GM18526 (cell line): ENCODE measurements around the gene ELFN2.

Experiments
- POLR2A ChIP-seq: IDR thresholded peaks from 3 replicates; pipeline ENCODE4 v1.6.1; 2011; ENCODE audit not compliant: insufficient read length; ENCODE audit errors: extremely low read depth

ELFN2 gene

DNA sequence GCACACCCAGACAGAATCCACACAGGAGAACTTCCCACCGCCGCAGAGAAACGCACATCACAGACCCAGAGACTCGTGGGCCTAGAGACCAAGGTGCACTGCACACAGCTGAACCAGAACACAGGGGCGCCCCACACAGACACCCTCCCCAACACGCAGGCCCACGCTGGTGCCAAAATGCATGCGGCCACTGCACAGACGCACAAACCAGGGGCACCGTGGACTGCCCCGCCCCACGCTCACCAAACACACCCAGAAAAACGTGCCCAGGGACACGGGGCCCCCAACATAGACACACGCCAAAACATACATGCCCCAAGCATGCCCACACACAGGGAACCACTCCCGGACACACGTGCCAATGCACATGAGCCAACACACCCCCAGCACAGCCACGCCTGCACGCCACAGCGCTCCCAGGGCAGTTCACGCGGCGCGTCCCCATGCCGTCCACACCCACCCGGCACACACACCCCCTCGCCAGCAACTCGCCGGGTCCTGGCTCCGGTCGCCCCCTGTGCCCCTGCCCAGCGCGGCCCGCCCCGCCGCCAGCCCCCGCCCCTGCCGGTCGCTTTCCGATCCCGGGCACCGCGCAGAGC is 7.8 kb downstream of the ELFN2 start:
- TF ChIP-seq POLR2A: no peak

DNA sequence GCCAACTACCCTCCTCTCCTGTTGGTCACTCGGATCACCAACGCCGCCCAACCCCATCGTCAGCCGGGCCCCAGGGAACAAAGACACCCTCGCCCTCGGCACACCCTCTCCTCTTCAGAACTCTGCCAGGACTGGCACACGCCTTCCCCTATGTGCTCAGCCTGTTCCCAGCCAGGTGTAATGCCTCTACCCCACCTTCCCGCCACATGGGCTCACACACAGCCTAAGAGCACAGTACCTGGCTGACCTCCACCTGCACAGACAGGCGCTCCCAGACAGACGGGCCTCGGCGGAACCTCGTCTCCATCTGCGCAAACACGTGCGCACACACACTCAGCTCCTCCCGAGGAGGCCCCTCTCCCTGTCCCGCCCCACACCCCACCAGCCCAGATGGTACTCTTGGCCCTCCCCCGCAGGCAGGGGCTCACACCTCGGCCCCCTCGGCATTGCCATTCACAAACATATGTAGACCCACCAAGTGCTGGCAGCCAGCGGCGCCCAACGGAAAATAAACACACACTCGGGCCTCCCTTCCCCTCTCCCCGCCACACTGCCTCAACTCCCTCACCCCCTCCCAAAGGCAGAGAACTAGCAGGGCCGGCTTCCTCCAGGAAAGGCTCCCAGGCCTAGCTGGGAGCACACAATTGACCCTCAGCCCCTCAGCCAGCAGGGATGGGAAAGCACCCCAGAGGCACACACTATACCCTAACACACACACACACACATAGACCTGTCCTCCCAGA is 8.5 kb downstream of the ELFN2 start:
- TF ChIP-seq POLR2A: no peak

DNA sequence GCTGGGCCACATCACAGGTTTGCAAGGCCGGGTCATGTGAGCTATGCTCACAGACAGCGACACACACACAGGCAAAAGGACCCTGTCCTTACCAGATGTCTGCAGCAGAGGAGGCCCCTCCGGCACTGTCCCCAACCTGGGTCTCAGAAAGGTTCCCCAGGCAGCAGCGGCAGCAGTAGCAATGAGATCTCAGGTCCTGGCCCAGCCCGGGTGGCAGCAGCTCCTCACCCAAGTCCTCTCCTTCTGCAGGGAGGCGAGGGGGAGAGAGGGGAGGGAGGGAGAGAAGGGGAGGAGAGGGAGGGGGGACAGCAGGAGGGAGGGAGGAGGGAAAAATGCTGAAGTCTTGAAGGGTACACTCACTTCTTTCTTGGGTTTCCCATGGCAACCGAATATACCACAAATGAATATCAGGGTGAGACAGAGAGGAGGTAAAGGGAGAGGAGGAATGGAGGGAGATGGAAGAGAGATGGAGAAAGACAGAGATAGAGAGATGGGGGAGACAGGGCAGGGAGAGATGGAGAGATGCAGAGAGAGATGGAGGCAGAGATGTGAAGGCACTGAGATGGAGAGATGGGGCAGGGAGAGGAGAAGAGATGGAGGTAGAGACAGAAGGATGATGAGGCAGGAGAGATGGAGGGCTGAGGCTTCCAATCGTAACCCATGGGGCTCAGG is 9.5 kb downstream of the ELFN2 start:
- no peak for TF ChIP-seq POLR2A

DNA sequence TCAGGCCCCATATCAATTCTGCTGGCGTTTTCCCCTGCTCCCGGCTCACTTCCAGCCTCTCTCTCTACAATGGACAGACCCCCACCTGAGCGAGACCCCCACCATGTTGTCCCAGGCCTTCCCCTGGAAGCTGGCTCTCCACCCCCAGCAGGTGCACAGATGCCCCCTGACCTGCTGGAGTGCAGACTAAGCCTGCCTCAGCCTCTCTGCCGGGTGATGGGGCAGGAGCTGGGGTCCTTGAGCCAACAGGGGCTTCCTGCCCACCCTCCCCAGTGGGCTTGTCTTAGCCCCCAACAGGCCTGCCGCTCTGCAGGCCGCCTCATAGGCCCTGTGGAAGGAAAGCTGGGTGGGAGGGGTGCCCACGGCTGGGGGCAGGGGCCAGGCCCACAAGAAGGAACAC is 10.0 kb downstream of the ELFN2 start:
- no peak for TF ChIP-seq POLR2A

DNA sequence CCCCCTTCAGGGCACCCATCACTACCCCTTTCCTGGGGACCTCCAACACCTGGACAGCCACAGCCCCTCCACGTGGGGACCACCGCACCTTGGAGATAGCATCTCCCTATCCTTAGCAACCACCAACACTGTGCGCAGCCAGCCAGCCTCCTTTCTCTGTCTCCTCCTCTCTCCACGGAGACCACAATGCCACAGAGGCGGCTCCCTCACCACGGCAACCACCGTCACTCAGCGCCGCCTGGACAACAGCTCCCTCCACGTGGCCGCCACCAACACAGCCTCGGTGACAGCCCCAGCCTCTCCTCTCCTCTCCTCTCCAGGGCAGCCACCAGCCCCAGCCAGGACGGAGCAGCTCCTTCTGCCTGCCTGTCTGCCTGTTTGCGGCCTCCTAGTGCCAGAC is 10.5 kb downstream of the ELFN2 start:
- no peak for TF ChIP-seq POLR2A

DNA sequence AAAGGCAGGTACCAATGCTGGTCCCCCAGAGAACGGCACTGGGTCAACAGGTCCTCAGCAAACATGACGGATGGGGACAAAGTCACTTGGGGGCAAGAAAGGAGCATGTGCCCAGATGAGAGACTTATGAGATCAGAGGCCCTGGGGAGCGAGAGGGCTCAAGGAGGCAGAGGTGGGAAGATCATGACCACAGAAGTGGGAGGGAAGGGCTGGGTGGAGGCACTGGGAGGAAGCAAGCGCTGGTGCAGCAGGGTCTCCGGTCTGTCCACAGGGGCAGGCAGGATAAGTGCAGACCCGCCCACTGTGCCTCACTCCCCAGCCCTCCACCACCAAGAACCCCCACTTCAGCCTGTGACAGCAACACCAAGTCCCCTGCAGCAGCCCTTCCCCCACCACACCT is 10.9 kb downstream of the ELFN2 start:
- no peak for TF ChIP-seq POLR2A

DNA sequence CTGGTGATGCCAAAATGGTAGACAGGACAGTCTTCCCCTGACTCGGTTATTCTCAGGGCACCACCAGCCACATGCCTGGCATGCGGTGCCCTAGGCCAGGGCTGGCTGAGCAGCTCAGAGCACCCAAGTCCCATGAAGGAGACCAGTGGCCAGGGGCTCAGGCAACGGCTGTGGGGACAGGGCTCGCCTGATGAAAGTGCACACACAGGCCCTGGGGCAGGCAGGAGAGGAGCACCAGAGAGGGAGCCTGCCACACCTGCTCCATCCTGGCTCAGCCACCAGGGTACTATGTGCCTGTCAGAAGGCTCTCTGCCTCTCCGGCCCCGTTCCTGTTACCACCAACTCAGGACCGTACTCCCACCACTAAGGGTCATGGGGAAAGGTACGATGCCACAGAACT is 12.1 kb downstream of the ELFN2 start:
- no peak for TF ChIP-seq POLR2A

DNA sequence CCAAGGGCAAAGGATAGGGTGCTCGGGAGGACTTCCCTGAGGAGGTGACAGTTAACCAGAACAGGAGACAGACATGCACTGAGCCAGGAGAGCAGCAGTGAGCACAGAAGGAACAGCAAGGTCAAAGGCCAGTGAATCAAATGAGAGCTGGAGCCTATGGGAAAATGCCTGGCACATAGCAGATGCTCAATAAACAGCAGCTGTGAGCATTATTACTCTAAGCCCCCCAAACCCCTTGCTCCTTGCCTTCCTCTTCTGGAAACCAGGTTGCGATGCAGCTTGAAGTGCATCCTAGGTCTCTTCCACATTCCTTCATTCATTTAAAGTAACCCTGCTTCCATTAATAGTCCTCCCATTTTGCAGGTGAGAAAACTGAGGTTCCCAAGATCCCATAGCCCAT is 13.0 kb downstream of the ELFN2 start:
- no peak for TF ChIP-seq POLR2A

DNA sequence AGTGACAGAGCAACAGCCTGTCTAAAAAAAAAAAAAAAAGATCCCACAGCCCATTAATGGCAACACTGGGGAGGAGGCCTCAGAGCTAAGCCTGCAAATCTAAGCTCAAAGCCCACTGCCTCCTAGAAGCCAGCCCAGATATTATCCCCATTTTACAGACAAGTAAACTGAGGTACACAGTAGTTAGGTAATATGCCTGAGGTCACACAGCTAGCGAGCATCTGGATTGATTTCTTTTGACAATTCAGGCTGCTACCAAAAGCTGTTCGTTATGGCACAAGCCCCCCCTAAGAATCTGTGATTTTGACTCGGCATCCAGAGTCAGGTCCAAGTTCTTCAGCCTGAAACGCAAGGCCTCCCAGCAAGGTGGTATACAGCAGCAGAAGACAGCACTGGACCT is 13.7 kb downstream of the ELFN2 start:
- no peak for TF ChIP-seq POLR2A

DNA sequence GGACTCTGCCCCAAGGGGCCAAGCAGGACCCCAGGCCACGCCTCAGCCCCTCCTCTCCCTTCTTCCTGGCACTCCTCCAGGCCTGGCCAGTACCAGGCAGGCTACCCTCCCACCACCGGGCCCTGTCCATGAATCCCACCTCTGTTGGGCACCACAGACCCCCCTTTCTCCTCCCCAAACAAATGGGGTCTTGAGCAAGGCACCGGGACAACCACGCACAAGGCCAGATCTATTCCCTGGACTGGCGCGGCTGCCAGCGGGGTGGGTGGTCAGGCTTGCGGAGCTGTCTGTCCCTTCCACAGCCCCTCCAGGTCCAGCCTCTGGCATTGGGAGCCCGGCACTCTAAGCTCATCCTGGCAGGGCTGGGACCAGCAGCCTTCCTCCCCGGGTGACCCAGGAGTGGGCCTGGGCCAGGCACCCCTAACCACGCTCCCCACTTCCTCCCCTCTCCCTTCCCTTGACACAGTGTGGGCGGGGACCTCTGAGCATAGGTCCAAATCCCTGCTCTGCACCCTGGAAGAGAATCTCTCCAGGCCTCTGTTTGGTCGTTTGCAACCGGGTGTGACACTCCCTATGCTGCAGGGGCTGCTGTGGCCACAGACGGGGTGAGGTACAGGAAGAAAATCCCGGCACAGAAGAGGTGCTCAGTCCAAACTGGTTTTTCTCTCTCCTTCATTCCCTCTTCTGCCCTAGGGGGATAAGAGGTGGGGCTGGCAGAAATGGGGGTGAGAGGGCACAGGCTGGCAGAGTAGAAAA is 14.6 kb downstream of the ELFN2 start:
- no peak for TF ChIP-seq POLR2A

DNA sequence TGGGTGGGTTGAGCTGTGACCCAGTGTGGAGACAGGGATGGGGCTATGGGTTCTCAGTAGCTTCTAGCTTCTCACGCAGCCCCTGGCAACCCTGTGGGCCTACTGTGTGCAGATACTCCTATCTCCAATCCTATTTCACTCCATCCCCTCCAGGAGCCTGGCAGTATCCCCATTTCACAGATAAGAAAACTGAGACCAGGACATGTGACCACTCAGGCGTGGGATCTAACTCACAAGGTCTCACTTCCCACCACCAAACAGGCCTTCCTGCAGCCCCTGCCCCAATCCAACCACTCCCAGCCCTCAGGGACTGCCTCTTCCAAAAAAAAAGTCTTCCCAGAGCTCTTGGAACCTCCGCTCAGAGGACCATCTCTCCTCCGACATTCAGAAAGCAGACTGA is 15.6 kb downstream of the ELFN2 start:
- TF ChIP-seq POLR2A: no peak

DNA sequence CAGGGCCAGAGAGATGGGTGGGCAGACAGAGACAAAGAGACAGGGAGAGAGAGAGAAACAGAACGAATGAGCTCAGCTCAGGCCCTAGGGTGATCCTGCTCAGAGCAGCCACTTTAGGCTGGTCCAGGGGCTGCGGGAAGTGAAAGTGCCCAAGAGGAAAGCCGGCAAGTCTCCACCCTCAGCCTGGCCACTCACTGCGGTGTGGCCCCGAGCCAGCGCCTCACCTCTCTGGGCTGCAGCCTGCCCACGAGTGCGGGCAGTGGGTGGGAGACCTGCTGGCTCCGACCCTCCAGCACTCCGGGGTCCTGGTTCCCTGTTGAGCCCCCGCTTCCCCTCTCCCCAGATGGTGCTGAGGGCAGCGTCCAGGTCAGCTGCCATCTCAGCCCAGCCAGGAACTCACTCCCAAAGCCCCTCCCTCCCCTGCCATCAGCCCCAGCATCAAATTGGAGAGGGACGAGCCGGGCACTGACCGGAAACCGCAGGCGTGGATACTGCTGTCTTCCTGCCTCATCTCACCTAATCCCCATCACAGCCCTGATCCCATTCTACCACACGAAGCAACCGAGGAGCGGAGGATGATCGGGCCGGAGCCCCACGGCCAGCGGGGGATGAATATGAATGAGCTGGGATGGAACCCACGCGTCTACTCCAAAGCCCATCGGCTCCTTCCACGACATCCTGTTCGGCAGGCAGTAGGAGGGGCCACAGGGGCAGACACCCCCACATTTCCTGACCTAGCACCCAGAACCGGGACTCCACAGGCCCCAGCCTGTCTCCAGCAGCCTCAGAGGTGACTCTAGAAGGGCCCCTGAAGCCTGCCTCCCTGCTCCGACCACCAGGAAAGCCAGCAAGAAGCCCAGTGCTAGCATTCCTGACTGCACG is 16.9 kb downstream of the ELFN2 start:
- TF ChIP-seq POLR2A: no peak

DNA sequence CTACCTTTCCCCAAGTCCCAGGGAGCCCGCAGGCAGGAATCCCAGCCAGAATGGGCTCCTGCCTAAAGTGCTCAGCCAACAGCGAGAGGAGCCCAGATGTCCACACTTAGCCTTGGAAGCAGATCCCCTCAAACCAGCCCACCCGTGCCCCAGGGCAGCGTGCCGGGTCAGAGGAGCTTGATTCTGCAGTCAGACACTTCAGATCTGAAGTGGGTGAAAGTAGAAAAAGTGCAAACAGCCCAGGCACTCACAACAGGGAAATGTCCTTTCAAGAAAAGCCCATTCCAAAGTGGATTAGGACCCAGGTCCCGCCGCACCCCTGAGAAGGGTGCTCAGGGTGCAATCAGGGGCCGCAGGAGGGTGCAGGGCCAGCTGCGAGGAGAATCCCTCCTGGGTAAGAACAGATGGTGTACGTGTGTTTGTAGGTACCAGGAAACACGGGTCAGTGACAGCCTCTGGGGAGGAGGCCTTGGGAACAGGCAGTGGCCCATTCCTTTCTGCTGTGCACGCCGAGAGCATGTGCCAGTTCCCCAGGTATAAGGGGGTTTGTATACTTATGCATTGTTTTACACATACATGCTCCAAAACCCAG is 17.7 kb downstream of the ELFN2 start:
- no peak for TF ChIP-seq POLR2A

DNA sequence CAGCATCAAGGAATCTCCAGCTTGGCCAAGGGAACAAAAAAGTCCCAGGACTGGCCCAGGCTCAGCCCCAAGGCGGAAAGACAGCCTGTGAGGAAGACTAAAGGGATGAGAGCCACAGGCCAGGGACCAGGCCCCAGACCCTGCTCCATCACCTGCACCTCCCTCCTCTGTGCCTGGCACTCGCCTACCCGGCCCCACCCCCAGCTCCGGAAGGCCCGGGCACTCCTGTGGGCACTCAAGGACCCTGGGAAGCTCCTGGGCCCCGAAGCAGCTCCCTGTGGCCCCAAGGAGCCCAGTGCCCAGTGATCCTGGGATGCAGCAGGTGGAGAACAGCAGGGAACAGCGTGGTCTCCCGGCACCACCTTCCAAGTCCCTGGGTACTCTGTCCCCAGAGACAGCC is 18.2 kb downstream of the ELFN2 start:
- TF ChIP-seq POLR2A: no peak
